ENCODE measurements around the gene EHMT1.

The EHMT1 gene

DNA sequence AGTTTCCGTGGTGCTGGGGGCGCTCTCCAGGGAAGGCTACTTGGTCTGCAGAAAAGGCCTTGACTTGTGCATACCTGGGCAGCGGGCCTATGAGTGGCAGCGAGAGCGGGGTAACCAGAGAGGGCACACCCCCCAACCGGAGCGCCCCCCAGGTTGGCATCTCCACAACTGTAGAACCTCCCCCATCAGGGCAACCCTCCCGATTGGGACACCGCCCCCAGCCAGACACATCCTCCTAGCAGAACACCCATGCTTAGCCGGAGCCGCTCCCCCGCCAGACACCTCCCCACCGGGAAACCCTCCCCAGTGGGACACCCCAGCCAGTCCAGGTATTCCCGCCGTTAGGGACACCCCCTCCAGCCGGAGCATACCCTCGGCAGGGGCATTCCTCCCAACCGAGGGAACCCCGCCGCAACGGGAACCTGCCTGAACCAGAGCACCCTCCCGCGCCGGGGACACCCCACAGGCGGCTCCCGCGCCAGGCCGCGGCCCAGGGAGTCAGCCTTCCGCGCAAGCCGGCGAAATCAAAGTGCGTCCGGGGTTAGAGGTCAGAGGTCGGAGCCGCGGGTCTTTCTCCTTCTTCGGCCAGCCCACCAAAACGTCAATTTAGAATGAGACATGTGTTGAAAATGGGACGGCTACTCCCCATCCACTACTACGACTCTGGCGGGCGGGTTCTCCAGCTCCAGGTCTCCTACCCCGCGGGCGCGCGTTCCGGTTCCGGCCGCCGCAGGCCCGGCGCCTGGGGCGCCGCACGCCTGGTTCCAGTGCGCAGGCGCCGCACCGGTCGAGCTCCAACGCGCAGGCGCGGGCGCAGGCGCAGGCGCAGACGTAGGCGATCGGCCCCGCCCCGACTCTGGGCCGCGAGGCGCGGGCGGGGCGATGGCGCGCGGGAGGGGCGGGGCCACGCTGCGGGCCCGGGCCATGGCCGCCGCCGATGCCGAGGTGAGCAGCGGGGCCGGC, at the start of gene EHMT1:
TSS of gene EHMT1 (plus strand) at position 901 of the 963 bp plus-strand sequence. CDS start at position 925, 24 bp downstream.
- peak; percentile 85 for DNase-seq (ENCODE audit: low read depth)

DNA sequence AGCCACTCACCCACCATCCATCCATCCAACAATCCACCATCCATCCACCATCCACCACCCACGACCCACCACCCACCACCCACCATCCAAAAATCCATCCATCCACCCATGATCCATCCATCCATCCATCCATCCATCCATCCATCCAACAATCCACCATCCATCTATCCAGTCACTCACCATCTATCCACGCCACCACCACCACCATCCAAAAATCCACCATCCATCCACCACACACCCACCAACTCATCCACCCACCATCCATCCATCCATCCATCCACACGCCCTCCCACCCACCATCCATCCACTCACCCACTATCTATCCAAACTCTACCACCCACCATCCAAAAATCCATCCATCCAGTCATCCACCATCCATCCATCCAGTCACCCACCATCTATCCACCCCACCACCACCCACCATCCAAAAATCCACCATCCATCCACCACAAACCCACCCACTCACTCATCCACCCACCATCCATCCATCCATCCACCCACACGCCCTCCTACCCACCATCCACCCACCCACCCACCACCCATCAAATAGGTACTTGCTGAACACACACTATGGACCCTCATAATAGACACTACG, 49.1 kb upstream of the EHMT1 start:
- no peak for DNase-seq (ENCODE audit: low read depth)

DNA sequence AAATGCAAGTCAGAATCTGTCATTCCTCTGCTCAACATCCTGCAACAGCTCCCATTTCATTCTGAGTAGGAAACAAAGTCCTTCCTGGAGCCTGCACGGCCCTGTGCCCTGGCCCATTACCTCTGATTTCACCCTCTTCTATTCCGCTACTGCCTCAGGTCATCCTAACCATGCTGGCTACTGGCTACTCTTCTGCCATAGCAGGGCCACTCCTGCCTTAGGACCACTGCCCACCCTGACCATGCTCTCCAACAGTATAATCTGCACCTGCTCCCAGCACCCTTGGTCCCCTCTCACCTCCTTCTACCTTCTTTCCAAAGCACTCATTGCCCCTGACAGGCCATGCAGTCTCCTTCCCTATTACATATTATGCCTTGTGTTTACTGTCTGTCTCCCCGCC, 48.2 kb upstream of the EHMT1 start:
- DNase-seq (ENCODE audit: low read depth): no peak

DNA sequence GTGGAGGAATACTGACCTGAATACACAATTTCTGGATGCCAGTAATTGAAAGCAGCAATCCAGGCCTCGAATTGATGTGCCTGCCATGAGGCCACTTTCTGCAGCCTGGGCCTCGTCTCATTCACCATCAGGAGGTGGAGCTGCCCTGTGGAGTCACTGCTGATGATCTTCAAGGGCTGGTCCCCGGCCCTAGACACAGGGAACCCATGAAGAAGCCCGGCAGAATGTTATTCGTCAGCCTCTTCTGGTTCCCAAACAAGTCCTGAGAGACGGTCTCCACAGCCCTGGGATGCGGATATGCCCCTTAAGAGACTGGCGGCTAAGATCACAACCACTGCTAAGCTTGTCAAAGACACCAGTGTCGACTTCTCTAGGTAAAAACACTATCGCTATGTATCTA, 44.6 kb upstream of the EHMT1 start:
- no peak for DNase-seq (ENCODE audit: low read depth)

DNA sequence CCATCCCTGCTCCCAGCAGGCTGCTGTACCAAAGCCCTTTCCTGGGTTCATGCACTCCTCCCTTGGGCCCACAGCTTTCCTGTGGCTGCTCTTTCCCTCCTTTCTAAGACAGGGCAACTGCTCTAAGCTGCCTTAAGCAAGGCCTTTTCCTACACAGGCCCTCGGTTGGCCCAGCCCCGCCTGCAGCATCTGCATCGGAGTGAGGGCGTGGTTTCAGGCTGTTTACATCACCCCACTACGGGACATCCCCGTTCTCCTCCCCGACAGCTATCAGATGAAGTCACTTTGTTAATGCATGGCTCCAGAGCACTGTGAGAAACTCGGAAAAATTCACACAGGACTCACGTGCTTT, 43.5 kb upstream of the EHMT1 start:
- DNase-seq (ENCODE audit: low read depth): no peak

DNA sequence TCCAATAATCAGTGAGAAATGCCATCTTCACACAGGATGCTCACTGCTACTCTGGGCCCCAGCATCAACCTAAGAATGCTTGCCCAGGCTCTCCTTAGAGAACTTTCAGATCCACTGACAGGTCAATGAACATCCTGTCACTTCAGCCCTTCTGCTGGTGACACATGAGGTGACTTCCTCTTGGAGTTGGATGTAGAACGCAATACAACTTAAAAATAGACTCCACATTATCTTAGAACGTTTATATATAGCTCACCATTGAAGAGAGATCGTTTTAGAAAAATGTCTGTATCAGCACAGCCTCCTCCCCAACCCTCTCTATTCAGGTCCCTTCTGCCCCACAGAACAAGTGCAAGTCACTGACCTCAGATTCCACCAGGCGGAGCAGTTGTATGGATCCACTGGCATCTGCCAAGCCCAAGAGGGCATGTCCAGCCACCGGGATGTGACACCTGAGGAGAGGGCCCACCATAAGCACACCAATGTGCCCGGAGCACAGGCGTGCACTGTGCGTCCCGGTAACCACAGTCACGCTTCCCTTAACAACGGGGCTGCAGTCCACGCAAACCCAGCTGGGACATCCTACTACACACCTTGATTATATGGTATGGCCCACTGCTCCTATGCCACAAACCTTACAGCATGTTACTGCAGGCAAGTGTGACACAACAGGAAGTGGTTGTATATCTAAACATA, 42.9 kb upstream of the EHMT1 start:
- DNase-seq (ENCODE audit: low read depth): no peak

DNA sequence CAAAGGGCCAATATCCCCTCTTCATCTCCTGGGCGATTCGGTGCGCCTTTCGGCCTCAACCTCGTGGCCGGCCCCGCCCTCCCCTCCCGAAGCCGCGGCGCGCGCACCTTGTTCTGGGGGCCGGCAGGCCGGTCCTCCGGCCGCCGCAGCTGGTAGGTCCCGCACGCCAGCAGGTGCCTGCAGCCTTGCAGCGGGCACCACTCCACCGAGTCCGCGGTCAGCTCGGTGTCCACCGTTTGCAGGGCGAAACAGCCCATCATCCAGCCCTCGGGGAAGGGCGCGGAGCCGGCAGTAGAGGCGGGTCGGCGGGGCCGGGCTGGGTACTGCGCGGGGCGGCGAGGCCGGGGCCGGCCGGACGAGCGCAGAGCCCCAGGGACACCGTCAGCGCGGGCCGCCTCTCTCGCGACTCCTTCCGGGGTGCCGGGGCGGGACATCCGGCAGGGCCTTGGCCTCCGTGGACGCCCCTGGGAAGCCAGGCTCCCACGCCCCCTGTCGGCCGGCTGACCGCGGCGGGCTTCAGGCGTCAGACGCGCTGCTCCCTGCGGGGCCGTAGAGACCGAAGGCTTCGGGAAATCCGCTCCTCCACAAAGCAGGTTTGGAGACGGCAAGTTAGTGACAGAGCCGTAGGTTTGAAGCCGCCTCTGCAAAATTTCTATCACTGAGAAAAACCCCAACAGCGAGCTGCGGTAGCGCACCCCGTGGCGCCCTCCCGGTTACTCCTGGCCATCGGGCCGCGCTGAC, 40.1 kb upstream of the EHMT1 start, which contains the start of gene DPH7:
TSS of gene DPH7 (minus strand) at position 408 of the 741 bp plus-strand sequence. CDS start at position 260, 148 bp downstream.
- peak; percentile 91 for DNase-seq (ENCODE audit: low read depth)

DNA sequence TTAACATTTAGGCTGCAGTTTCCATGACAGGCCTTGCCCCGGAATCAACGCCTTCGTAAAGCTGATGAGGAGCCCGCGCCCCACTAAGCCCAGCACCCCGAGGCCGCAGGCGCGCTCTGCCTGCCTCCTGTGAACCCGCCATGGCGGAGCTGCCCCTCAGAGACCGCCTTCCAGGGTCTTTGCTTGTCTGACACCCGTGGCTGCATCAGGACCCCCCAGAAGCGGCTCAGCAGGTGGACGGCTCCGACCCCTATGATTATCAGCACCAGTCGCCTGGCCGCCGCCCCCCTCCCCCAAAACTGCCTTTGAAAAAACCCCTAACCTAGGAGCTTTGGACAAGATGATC, 39.6 kb upstream of the EHMT1 start:
- no peak for DNase-seq (ENCODE audit: low read depth)

DNA sequence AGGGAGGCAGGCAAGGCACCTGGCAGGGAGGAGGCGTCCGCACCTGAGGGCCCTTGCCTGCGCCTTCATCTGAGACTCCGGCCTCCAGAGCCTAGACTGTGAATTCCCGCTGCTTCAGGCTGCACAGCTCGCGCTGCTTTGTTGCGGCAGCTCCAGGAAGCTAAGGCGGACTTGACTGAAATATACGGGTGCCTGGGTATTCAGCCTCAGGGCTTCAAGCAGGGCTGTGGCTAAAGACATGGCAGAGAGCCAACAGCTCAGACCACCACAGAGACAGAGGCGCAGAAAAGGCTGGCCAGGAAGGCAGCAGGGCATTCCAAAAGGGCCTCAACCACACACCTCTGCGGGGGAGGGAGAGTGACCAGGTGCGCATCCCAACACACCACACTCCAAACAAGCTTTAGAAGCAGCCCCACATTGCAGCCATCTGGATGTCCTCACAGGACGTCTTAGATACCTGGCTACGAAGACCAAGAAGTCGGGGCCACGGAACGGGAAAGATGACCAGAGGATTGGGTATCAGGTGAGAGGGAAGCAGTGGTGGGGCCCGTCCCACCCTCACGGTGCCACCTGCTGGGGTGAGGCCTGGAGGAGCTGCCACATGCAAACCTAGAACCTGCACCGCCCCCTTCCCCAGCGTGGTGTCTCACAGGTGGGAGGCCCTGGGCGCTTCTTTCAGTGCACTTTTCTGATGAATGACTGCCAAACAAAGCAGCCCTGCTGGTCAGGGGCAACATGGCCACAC, 38.4 kb upstream of the EHMT1 start:
- no peak for DNase-seq (ENCODE audit: low read depth)

DNA sequence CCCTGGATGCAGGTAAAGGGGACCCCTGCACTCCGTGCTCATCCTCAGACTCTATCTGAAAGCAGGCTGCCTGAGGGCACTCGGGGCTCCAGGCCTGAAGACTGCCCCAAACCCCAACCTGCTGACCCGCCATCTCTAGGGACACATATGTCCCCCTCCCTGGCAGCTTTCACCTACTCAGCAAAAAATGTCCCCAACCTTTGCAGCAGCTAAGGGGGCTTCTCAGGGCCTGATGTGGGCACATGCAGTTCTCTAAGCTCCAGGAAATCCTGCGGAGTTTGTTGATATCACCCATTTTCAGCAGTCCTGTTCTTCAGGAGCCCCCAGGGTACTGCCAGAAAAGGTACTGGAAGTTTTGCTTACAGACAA, 37.9 kb upstream of the EHMT1 start:
- DNase-seq (ENCODE audit: low read depth): no peak

DNA sequence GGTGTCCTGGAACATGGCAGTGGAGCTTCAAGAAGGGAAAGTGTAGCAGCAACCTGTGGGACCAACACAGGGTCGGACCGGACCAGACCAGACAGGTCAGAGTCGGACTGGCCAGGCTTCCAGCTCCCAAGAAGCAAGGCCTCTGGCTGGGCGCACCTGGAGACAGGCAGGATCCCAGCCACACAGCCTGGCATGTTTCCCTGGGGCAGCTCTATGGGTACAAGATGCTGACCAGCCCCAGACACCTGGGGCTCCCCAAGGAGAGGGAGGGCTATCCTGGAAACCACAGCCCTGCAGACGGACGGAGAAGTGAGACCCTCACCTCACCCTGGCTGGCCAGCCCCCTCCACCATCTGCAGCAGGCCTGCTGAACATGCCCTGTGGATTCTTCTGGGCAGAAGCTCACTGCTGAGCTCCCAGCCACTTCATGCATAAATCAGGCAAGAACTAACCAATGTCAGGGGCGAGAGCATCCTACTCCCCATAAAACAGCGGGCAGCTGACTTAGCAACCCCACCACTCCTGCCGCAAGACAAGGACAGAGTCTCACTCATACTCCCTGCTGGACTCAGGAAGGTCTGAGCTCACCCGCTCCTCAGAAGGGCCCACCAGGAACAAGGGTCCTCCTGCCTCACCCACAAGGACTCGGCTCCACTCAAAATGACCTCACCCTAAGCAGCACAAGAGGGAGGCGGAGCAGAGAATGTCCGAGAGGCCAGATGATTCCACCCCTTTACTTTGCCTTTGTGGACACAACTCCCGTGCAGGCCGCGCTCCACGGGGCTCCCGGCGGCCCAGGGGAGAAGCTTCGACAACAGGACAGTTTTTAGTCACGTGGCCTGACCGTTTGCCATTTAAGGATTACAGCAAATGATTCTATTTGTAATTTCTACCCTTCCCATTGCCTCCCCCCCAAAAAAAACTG, 37.2 kb upstream of the EHMT1 start:
- no peak for DNase-seq (ENCODE audit: low read depth)

DNA sequence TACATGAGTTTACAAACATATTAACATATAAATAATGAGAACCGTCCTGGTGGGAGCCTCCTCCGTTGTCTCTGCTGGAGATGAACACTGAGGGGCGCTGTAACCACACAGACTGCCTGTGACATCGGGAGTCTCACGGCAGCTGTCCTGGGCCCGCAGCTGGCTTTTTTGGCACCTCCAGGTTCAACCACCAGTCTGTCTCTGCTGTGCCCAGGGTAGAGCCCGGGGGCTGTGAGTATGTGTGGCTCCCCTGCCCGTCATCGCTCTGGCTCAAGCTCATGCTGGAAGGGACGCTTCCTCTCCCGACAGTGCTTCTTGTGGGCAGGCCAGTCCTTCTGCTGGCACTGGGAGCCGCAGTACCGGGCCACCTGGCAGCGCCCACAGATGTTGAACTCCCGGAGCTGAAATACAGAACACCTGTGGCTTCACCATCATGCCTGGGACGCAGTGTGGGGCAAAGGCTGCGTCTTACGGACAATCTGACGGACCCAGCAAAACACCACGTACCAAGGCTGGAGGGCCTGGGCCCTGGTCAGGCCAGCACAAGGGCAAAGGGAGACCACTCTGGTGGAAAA, 36.4 kb upstream of the EHMT1 start:
- DNase-seq (ENCODE audit: low read depth): peak; percentile 18

DNA sequence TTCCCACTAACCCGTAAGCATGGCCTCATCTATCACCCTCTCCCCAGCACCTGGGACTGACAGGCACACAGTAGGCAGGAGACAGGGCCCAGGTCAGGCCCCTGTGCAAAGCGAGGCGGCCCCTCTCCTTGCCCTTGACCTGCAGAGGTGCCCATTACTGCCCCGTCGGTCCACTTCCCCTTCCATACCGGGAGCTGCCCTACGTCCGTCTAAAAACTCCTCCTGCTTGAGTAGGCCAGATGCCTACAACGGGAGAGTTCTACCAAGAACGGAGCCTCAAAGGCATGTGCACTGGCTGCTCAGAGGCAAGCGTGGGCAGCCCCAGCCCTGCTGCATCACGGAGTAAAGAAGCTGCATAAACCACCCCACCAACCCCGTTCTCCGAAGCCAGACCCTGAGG, 35.5 kb upstream of the EHMT1 start:
- no peak for DNase-seq (ENCODE audit: low read depth)

DNA sequence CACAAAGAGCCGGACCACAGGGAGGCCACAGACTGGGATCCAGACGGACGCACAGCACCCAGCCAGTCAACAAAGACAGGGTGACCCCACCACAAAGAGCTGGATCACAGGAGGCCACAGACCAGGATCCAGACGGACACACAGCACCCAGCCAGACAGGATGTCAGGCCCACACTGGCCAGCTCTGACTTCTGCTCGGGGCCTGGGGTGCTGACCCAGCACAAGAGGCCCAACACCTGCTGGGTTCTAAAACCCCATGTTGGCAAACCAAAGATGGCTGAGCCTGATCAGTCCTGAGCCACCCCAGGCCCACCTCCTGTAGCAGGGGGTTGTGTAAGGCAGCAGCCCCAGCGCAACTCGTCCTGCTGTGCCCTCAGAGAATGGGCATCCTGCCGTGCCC, 34.8 kb upstream of the EHMT1 start:
- no peak for DNase-seq (ENCODE audit: low read depth)

DNA sequence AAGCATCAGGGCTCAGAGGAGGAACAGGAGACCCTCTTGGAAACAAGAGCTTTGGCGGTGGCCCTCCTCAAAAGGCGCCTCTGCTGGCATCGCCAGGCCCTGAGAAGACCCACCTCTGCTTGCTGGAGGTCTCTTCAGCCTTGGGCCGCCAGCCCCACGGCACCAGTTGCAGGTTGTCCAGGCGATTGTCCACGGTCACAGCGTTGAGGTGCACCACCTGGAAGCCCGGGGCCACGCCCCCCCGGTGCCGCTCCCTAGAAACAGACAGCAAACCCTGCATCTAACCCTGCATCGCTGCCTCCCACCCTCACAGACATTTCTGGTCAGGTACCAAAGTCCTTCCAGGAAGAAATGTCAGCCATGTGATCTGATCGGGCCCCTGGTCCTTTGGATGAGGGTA, 32.0 kb upstream of the EHMT1 start:
- no peak for DNase-seq (ENCODE audit: low read depth)

DNA sequence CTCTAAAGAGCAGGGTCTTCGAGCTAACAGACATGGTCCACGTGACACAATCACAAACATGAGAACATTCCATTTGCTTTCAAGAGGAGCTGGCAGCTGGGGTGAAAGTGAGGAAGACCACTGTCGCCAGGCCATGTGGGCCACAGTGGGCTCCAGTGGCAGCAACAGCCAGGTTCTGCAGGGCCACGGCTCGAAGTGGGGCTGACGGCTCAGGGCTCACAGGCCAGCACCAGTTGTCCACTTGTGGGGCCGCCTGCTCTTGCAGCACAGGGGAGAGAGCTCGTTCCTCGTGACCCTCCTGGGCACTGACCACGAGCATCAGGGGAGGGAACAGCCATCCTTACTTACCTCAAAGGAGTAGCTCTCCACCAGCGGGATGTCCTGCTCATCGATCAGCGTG, 30.5 kb upstream of the EHMT1 start:
- DNase-seq (ENCODE audit: low read depth): no peak

DNA sequence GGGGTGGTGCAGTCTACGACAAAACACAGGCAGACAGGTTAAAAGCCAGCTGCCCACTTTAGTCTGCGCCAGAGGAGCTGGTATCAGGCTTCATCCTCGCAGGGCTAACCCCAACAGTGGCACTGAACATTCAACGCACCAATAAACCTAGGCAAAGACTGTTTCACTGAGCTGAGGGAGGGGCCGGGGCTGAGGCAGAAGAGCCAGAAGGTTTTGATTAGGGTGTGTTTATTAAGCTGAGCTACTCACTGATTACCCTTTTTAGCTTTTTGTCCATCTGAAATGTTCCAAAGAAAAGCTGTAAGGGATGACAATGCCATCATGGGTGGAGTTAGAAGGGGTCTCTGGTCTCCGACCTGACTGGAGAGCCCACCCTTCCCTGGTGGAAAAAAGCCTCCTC, 29.9 kb upstream of the EHMT1 start:
- no peak for DNase-seq (ENCODE audit: low read depth)

DNA sequence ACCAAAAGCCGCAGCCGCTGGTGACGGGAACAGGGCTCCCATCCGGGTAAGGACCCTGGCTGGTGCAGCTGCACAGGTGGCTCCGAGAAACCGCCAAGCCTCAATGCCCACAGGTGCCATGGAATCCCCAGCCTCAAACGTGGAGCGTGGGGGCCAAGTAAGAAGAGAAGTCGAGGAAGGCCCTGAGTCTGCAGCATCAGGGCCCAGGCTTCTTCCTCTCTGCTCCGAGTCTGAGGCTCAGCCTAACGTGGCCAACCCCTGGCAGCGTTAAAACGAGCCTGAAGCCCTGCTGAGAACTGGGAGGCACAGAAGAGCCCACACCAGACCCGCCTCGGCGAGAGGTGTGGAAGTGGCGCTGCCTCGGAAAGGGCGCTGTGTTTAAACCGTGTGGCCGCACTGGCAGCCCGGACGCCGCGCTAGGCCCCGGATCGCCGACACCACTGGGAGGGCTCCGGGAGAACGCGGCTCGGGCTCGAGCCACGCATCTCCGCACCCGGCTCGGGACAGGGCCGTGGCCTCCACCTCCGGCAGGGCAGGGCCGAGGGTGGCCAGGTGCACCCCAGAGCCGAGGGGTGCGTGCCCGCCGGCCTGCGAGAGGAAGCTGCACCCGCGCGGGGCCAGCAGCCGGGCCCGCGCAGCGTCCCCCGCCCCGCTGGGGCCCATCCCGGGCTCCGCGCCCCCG, 29.2 kb upstream of the EHMT1 start:
- DNase-seq (ENCODE audit: low read depth): peak; percentile 38

DNA sequence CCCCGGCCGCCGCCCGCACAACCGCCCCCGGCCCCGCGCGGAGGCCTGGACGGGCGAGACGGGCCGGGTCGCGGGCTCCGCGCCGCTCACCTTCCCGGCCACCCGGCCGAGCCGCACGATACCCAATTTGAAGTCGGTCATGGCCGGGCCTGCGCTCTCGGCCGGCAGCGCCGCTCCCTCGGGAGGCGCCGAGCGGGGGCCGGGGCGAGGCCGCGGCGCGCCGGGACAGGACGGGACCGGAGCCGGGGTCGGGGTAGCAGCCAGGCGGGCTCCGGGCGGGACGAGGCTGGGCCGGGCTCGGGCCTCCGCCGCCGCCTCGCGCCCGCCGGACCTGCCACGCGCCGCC, 28.7 kb upstream of the EHMT1 start:
- DNase-seq (ENCODE audit: low read depth): no peak
